IMR-90 (cell line): ENCODE data around the gene ELOVL2. TPM values are rescaled to one million over a fixed set of nuclear protein-coding genes. Genes with fewer than 3 reads are reported as not detected.
"Not testable (repeated sequence)": the region's sequence is repeated elsewhere in the genome, so short reads cannot be mapped to it uniquely, and the experiment has no call there.

Experiments used
- ATAC-seq: fragments of 200-7000 bp; cut with Tn5 transposase; 2 replicates; pipeline ENCODE4 v1.9.1; 2020; ENCODE audit warnings: low read depth, mild to moderate bottlenecking, moderate library complexity
- BruUV-seq: library from RNA; stranded (reverse); fragments of 400-500 nt; replicated peaks from 2 replicates; lab custom pipeline; 2021; lab: Mats Ljungman, UMichigan
- CTCF ChIA-PET: fragments of 300-600 bp; formaldehyde crosslinking; extraction: SDS; loops from one replicate; lab custom pipeline; 2021; ENCODE audit warnings: antibody characterized with exemption; lab: Yijun Ruan, JAX
- POLR2A ChIA-PET: fragments of 300-600 bp; sonication (Branson Sonifier 250); formaldehyde crosslinking; loops from one replicate; lab custom pipeline; 2022; ENCODE audit warnings: antibody characterized with exemption; ENCODE audit not compliant: unreplicated experiment; lab: Charles Lee
- DNase-seq: peaks from one replicate; pipeline ENCODE4 v3.0.0; 2013
- H2AFZ ChIP-seq: replicated peaks from 2 replicates; pipeline ENCODE3; 2013; ENCODE audit warnings: low read length, mild to moderate bottlenecking; ENCODE audit not compliant: poor library complexity
- H2AK5ac ChIP-seq: 2 replicates; pipeline ENCODE4 v1.6.1; 2013; ENCODE audit warnings: low read depth, low read length, inconsistent platforms
- H2AK9ac ChIP-seq: replicated peaks from 2 replicates; pipeline ENCODE3; 2013; ENCODE audit warnings: mild to moderate bottlenecking, low read depth, low read length, moderate library complexity; ENCODE audit not compliant: poor library complexity
- H2BK120ac ChIP-seq: 2 replicates; pipeline ENCODE4 v1.6.1; 2013; ENCODE audit warnings: low read depth, low read length, inconsistent platforms
- H2BK15ac ChIP-seq: 3 replicates; pipeline ENCODE4 v1.6.1; 2013; ENCODE audit warnings: low read depth, low read length, inconsistent platforms
- H2BK20ac ChIP-seq: 2 replicates; pipeline ENCODE4 v1.6.1; 2013; ENCODE audit warnings: low read depth, mild to moderate bottlenecking, inconsistent platforms, low read length, moderate library complexity
- H2BK5ac ChIP-seq: 2 replicates; pipeline ENCODE4 v1.6.1; 2013; ENCODE audit warnings: mild to moderate bottlenecking, low read depth, low read length, inconsistent platforms; ENCODE audit not compliant: poor library complexity, severe bottlenecking
- H3K14ac ChIP-seq: replicated peaks from 2 replicates; pipeline ENCODE4 v1.6.1; 2013; ENCODE audit warnings: low read depth, low read length, inconsistent platforms
- H3K18ac ChIP-seq: 2 replicates; pipeline ENCODE4 v1.6.1; 2013; ENCODE audit warnings: low read depth, low read length, control low read depth
- H3K23ac ChIP-seq: 2 replicates; pipeline ENCODE4 v1.6.1; 2013; ENCODE audit warnings: low read depth, low read length, inconsistent platforms
- H3K27ac ChIP-seq: 2 replicates; pipeline ENCODE4 v1.5.1; 2013; ENCODE audit warnings: mild to moderate bottlenecking, control low read depth, low read length; ENCODE audit not compliant: insufficient read depth
- H3K27me3 ChIP-seq: 2 replicates; pipeline ENCODE4 v1.6.1; 2013; ENCODE audit warnings: low read length; ENCODE audit not compliant: control insufficient read depth, insufficient read depth
- H3K36me3 ChIP-seq: 2 replicates; pipeline ENCODE4 v1.6.1; 2013; ENCODE audit warnings: low read length, mixed read lengths; ENCODE audit not compliant: control insufficient read depth, insufficient read depth
- H3K4ac ChIP-seq: 2 replicates; pipeline ENCODE4 v1.6.1; 2013; ENCODE audit warnings: low read depth, low read length, inconsistent platforms
- H3K4me1 ChIP-seq: 2 replicates; pipeline ENCODE4 v1.6.1; 2013; ENCODE audit warnings: low read length, mixed read lengths; ENCODE audit not compliant: control insufficient read depth, insufficient read depth
- H3K4me2 ChIP-seq: 2 replicates; pipeline ENCODE4 v1.6.1; 2013; ENCODE audit warnings: low read depth, mild to moderate bottlenecking, control low read depth, low read length, moderate library complexity
- H3K4me3 ChIP-seq: 2 replicates; pipeline ENCODE4 v1.5.1; 2013; ENCODE audit warnings: low read depth, mild to moderate bottlenecking, control low read depth, low read length, moderate library complexity; ENCODE audit not compliant: insufficient read depth
- H3K56ac ChIP-seq: 2 replicates; pipeline ENCODE4 v1.6.1; 2013; ENCODE audit warnings: low read length, inconsistent platforms; ENCODE audit not compliant: insufficient read depth; ENCODE audit errors: extremely low read depth
- H3K79me1 ChIP-seq, 2 experiments: 2 replicates each; pipeline ENCODE4 v1.6.1; 2013; ENCODE audit warnings: low read length in 2 of 2, inconsistent platforms in 1 of 2, low read depth in 1 of 2
- H3K9ac ChIP-seq: 2 replicates; pipeline ENCODE4 v1.6.1; 2013; ENCODE audit warnings: low read depth, low read length, control low read depth
- H3K9me1 ChIP-seq: 2 replicates; pipeline ENCODE4 v1.6.1; 2013; ENCODE audit warnings: low read length, inconsistent platforms; ENCODE audit not compliant: insufficient read depth
- H3K9me3 ChIP-seq: 2 replicates; pipeline ENCODE4 v1.6.1; 2013; ENCODE audit warnings: low read length; ENCODE audit not compliant: control insufficient read depth, insufficient read depth
- H4K20me1 ChIP-seq: 2 replicates; pipeline ENCODE4 v1.6.1; 2013; ENCODE audit warnings: low read length, inconsistent platforms; ENCODE audit not compliant: insufficient read depth
- H4K5ac ChIP-seq: 2 replicates; pipeline ENCODE4 v1.6.1; 2013; ENCODE audit warnings: mild to moderate bottlenecking, low read depth, low read length, control low read depth
- H4K8ac ChIP-seq, 2 experiments: 2 replicates each; pipeline ENCODE4 v1.6.1; 2013; ENCODE audit warnings: low read depth in 2 of 2, low read length in 2 of 2, control low read depth in 1 of 2, inconsistent platforms in 1 of 2
- H4K91ac ChIP-seq: 2 replicates; pipeline ENCODE4 v1.6.1; 2013; ENCODE audit warnings: low read depth, low read length, inconsistent platforms; ENCODE audit not compliant: insufficient read depth
- CHD1 ChIP-seq: IDR thresholded peaks from 2 replicates; pipeline ENCODE4 v1.6.1; 2012; ENCODE audit warnings: low read depth, low read length, improper control_type of control experiment
- CTCF ChIP-seq: conservative IDR thresholded peaks from 2 replicates; pipeline ENCODE4 v1.5.1; 2012; ENCODE audit warnings: mild to moderate bottlenecking, low read depth, low read length, improper control_type of control experiment
- NFE2L2 ChIP-seq: fragments of 150-350 bp; IDR thresholded peaks from 2 replicates; pipeline ENCODE4 v1.6.1; 2016; ENCODE audit warnings: low read depth, mild to moderate bottlenecking, low read length
- RCOR1 ChIP-seq: IDR thresholded peaks from 2 replicates; pipeline ENCODE4 v1.6.1; 2012; ENCODE audit warnings: mild to moderate bottlenecking, low read length, improper control_type of control experiment; ENCODE audit not compliant: insufficient replicate concordance
- WGBS, 2 experiments: methylation state at CpG; one replicate each; pipeline versions ENCODE4 v1.1.5 to v1.1.7; 2013; ENCODE audit warnings: missing lambda C conversion rate in 2 of 2; ENCODE audit not compliant: insufficient read length in 1 of 2; ENCODE audit errors: extremely low coverage in 2 of 2; 5-methylcytosine and 5-hydroxymethylcytosine counted together
- dilution Hi-C: fragments of 300-500 bp; cut with HindIII; formaldehyde crosslinking; loops from one replicate; pipeline ENCODE4 v1.14.3; 2018; ENCODE audit warnings: low sequenced_read_pairs; ENCODE audit not compliant: unreplicated experiment
- in situ Hi-C: fragments of 300-500 bp; cut with MboI; formaldehyde crosslinking; loops from 3 replicates; pipeline ENCODE4 v1.14.3; 2019; ENCODE audit warnings: low sequenced_read_pairs, inconsistent platforms, mixed read lengths
- intact Hi-C: fragments of 100-400 bp; cut with micrococcal nuclease; formaldehyde crosslinking; loops from 2 replicates; pipeline ENCODE4 v1.10.0; 2022
- polyA plus RNA-seq, 3 experiments: library from polyadenylated mRNA; depleted of rRNA; stranded (reverse); fragments of >200 nt; gene quantifications; 2 replicates each; pipeline ENCODE4 v1.2.3, GENCODE V29; 2012; ENCODE audit warnings: low replicate concordance in 1 of 3
- total RNA-seq: library from RNA; depleted of rRNA; stranded (reverse); fragments of >200 nt; gene quantifications from 2 replicates; pipeline ENCODE4 v1.2.3, GENCODE V29; 2012
- TF ChIP-seq, protein P1 (sequence below): fragments of 150-350 bp; IDR thresholded peaks from 2 replicates; pipeline ENCODE4 v1.6.1; 2016; ENCODE audit warnings: low read depth, mild to moderate bottlenecking, low read length, moderate library complexity, borderline replicate concordance

Gene ELOVL2
- total and polyA plus RNA-seq, 2 of the 4 experiments (the other 2 are of a cell fraction), result 6.3 to 7.9 TPM

GRCh38 chr6:10989587-10989986 is 54.5 kb downstream of the ELOVL2 start:
- Histone ChIP-seq H3K23ac (no peak overlapping the region), H4K91ac (no peak overlapping the region), H2BK120ac (no peak overlapping the region), H3K4me3 (no peak overlapping the region), H3K18ac (no peak overlapping the region), H3K36me3 (no peaks in the 10 kb centered on the region), H3K4me1 (no peaks in the 10 kb centered on the region), H2AK5ac (no peak overlapping the region), H3K4me2 (no peak overlapping the region), H3K79me1 (no peaks in the 10 kb centered on the region), H2AFZ (no peak overlapping the region), H3K27ac (no peak overlapping the region), H3K9me1 (no peaks in the 10 kb centered on the region; the same call in 1 of the 2 replicates), H2BK20ac (no peak overlapping the region), H2AK9ac (no peak overlapping the region), H3K9me3 (no peaks in the 10 kb centered on the region), H3K4ac (no peak overlapping the region), H3K27me3 (no peaks in the 10 kb centered on the region), H2BK5ac (no peak overlapping the region), H2BK15ac (no peak overlapping the region), H3K14ac (no peak overlapping the region), H4K5ac (no peak overlapping the region), H4K20me1 (no peaks in the 10 kb centered on the region), H3K9ac (no peak overlapping the region), H3K56ac (no peak overlapping the region), H4K8ac (no peak overlapping the region)
- dilution Hi-C loops, result no loop called here
- CTCF ChIA-PET, result interaction anchor here (1.0 kb wide), 1 partner anchor 18 kb away, joined by 3 read pairs; no protein-coding TSS in a partner anchor
- no TSS peak for BruUV-seq
- POLR2A ChIA-PET, result no interaction called here
- ATAC-seq (no peak), DNase-seq (no peak)
- intact Hi-C loops, result no loop called here
- TF ChIP-seq RCOR1 (no peak), CHD1 (no peak), NFE2L2 (no peak), CTCF (no peak)
- TF ChIP-seq, protein P1, sequence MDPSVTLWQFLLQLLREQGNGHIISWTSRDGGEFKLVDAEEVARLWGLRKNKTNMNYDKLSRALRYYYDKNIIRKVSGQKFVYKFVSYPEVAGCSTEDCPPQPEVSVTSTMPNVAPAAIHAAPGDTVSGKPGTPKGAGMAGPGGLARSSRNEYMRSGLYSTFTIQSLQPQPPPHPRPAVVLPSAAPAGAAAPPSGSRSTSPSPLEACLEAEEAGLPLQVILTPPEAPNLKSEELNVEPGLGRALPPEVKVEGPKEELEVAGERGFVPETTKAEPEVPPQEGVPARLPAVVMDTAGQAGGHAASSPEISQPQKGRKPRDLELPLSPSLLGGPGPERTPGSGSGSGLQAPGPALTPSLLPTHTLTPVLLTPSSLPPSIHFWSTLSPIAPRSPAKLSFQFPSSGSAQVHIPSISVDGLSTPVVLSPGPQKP, result no peak
- in situ Hi-C loops, result no loop called here
- WGBS, 2 experiments, result 98% methylated on average over 9 of the region's 15 CpGs; no CpG with 5 or more reads in 1 of the 2 experiments

GRCh38 chr6:10984959-10985358 is 59.1 kb downstream of the ELOVL2 start:
- WGBS, 2 experiments, result no CpG with 5 or more reads among the region's 2 CpGs

More at GRCh38 chr6:10984959-10985358, 59.1 kb downstream of the ELOVL2 start:
- H4K91ac ChIP-seq, H3K9ac ChIP-seq, H4K20me1 ChIP-seq, H3K18ac ChIP-seq, H4K8ac ChIP-seq, H3K36me3 ChIP-seq, H3K56ac ChIP-seq, POLR2A ChIA-PET, dilution Hi-C loops, H2BK120ac ChIP-seq, CTCF ChIA-PET, H3K27ac ChIP-seq, H2AK5ac ChIP-seq, H2BK15ac ChIP-seq, H2AK9ac ChIP-seq, H3K4ac ChIP-seq, H3K4me3 ChIP-seq, H2BK20ac ChIP-seq, H4K5ac ChIP-seq, H3K9me3 ChIP-seq, H3K79me1 ChIP-seq, intact Hi-C loops, H3K23ac ChIP-seq, DNase-seq, H3K4me2 ChIP-seq, H3K27me3 ChIP-seq, H3K14ac ChIP-seq, H3K9me1 ChIP-seq, H3K4me1 ChIP-seq, ATAC-seq, H2AFZ ChIP-seq, BruUV-seq, in situ Hi-C loops, H2BK5ac ChIP-seq: not testable (repeated sequence)
